ENCODE measurements around the gene MBD2. TPM values are rescaled to one million over a fixed set of nuclear protein-coding genes. Genes with fewer than 3 reads are reported as not detected.

Gene MBD2
- total RNA-seq, 1 experiment from 2014 or later: 37.0 TPM

GRCh38 chr18:54184836-54185235, 39.6 kb downstream of the MBD2 start:
- BruUV-seq (replicated peaks): no TSS peak
- Histone ChIP-seq H2AFZ (ENCODE audit: low read length) (no peak overlapping the region), H3F3A (ENCODE audit: low read length, unreplicated experiment) (no peaks in the 10 kb centered on the region), H3K9me3 (ENCODE audit: low read length) (no peaks in the 10 kb centered on the region), H3K4me2 (ENCODE audit: low read length) (no peak overlapping the region), H3K27ac (ENCODE audit: low read length) (no peak overlapping the region), H4K20me1 (ENCODE audit: low read length) (no peaks in the 10 kb centered on the region), H3K9ac (ENCODE audit: low read length) (no peak overlapping the region), H3K9me2 (replicated peaks; ENCODE audit: low read length) (no peaks in the 10 kb centered on the region), H3K36me3 (ENCODE audit: low read depth, low read length) (peaks cover 18% of the 10 kb centered on the region), H3K4me3 (ENCODE audit: low read length) (no peak overlapping the region), H3K4me1 (ENCODE audit: insufficient read depth, low read length) (peaks cover 9% of the 10 kb centered on the region; the same call in 1 of the 2 replicates), H3K79me2 (ENCODE audit: low read length) (no peaks in the 10 kb centered on the region; the same call in 1 of the 2 replicates), H3K27me3 (ENCODE audit: low read length) (no peaks in the 10 kb centered on the region)
- DNase-seq (no peak), ATAC-seq (no peak)
- intact Hi-C loops (cut with micrococcal nuclease): no loop called here
- ChIA-PET CTCF (no interaction called here), POLR2A (ENCODE audit: unreplicated experiment) (no interaction called here)
- TF ChIP-seq CTCF (conservative IDR thresholded peaks at IDR 0.05; ENCODE audit: low read depth, low read length) (no peak), EZH2 (IDR thresholded peaks at IDR 0.05; ENCODE audit: low read length, unreplicated experiment) (no peak), EZH2phosphoT487 (IDR thresholded peaks at IDR 0.05; ENCODE audit: borderline replicate concordance, low read length) (no peak)

- Histone ChIP-seq H3K4me2 (ENCODE audit: low read length) (no peak overlapping the region), H4K20me1 (ENCODE audit: low read length) (no peaks in the 10 kb centered on the region), H3K4me3 (ENCODE audit: low read length) (no peak overlapping the region), H3F3A (ENCODE audit: low read length, unreplicated experiment) (no peaks in the 10 kb centered on the region), H3K9ac (ENCODE audit: low read length) (no peak overlapping the region), H3K9me3 (ENCODE audit: low read length) (no peaks in the 10 kb centered on the region), H3K4me1 (ENCODE audit: insufficient read depth, low read length) (peaks cover 9% of the 10 kb centered on the region; the same call in 1 of the 2 replicates), H3K79me2 (ENCODE audit: low read length) (peaks cover 5% of the 10 kb centered on the region; the same call in 1 of the 2 replicates), H3K9me2 (replicated peaks; ENCODE audit: low read length) (no peaks in the 10 kb centered on the region), H3K36me3 (ENCODE audit: low read depth, low read length) (peaks cover 18% of the 10 kb centered on the region), H2AFZ (ENCODE audit: low read length) (no peak overlapping the region), H3K27me3 (ENCODE audit: low read length) (no peaks in the 10 kb centered on the region), H3K27ac (ENCODE audit: low read length) (no peak overlapping the region)
- intact Hi-C loops (cut with micrococcal nuclease): no loop called here
- POLR2A ChIA-PET (ENCODE audit: unreplicated experiment): no interaction called here
- BruUV-seq (replicated peaks): no TSS peak
- DNase-seq (no peak), ATAC-seq (no peak)
- TF ChIP-seq CTCF (conservative IDR thresholded peaks at IDR 0.05; ENCODE audit: low read depth, low read length) (no peak), EZH2phosphoT487 (IDR thresholded peaks at IDR 0.05; ENCODE audit: borderline replicate concordance, low read length) (no peak), EZH2 (IDR thresholded peaks at IDR 0.05; ENCODE audit: low read length, unreplicated experiment) (no peak)
- CTCF ChIA-PET: no interaction called here
Observed at GRCh38 chr18:54183390-54183789, 41.1 kb downstream of the MBD2 start.

GRCh38 chr18:54181856-54182602, 42.4 kb downstream of the MBD2 start:
- H3K9ac ChIP-seq (ENCODE audit: low read length): no peak overlapping the region
- no peak overlapping the region for H2AFZ ChIP-seq (ENCODE audit: low read length)
- H3K79me2 ChIP-seq (ENCODE audit: low read length): peaks cover 5% of the 10 kb centered on the region; the same call in 1 of the 2 replicates
- no peaks in the 10 kb centered on the region for H3K9me2 ChIP-seq (replicated peaks; ENCODE audit: low read length)
- no peak overlapping the region for H3K4me2 ChIP-seq (ENCODE audit: low read length)
- BruUV-seq (replicated peaks): no TSS peak
- ChIA-PET POLR2A (ENCODE audit: unreplicated experiment) (interaction anchor here (0.7 kb wide), 1 partner anchor 12 kb away, joined by 5 read pairs; no protein-coding TSS in a partner anchor), CTCF (no interaction called here)
- DNase-seq (peak; percentile 43), ATAC-seq (peak; percentile 70)
- no peak overlapping the region for H3K27ac ChIP-seq (ENCODE audit: low read length)
- no peaks in the 10 kb centered on the region for H3F3A ChIP-seq (ENCODE audit: low read length, unreplicated experiment)
- TF ChIP-seq EZH2 (IDR thresholded peaks at IDR 0.05; ENCODE audit: low read length, unreplicated experiment) (no peak), EZH2phosphoT487 (IDR thresholded peaks at IDR 0.05; ENCODE audit: borderline replicate concordance, low read length) (no peak), CTCF (conservative IDR thresholded peaks at IDR 0.05; ENCODE audit: low read depth, low read length) (no peak)
- H3K36me3 ChIP-seq (ENCODE audit: low read depth, low read length): peaks cover 11% of the 10 kb centered on the region
- peaks cover 9% of the 10 kb centered on the region; the same call in 1 of the 2 replicates for H3K4me1 ChIP-seq (ENCODE audit: insufficient read depth, low read length)
- intact Hi-C loops (cut with micrococcal nuclease): no loop called here
- H3K27me3 ChIP-seq (ENCODE audit: low read length): no peaks in the 10 kb centered on the region
- no peaks in the 10 kb centered on the region for H3K9me3 ChIP-seq (ENCODE audit: low read length)
- H3K4me3 ChIP-seq (ENCODE audit: low read length): no peak overlapping the region
- H4K20me1 ChIP-seq (ENCODE audit: low read length): no peaks in the 10 kb centered on the region
